HG03460 (cell line): ENCODE results near the gene DAAM2.

Experiments
- ATAC-seq: cut with Tn5 transposase; IDR thresholded peaks from one replicate; pipeline ENCODE4 v1.9.1; 2021; ENCODE audit not compliant: unreplicated experiment

Gene DAAM2

DNA sequence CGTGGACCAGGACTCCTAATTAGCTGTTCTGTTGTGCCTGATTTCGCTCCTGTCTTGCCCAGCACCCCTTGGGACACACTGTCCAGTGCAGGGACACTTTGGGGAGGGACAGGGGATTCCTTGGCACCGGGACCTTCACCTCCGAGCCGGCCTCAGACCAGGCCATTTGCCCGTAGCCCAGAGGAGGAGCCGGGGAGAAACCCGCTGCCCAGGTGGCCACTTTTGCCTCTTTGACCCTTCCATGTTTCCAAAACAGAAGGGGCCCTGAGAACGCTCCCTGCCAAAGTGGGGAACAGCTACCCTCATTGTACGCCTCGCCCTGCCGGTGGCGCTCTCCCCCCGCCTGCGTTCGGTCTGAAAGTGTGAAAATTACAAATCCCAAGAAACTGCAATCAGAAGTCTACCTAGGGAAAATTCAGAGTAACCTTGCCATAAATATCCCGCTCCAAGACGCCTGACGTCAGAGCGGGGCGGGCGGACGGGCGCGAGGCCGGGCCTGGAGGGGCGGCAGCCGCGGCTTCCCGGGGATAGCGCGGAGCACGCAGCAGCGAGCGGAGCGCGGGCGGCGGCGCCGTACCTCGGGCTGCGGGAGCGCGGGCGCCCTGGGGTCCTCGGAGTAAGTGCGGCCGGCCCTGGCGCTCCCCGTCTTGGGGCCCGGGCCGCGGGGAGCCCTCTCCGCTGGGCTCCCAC, at the start of gene DAAM2:
Gene DAAM2 (plus strand): TSS at position 527 of the 690 bp plus-strand sequence. CDS start 63,927 bp downstream, outside the sequence.
- no peak for ATAC-seq

DNA sequence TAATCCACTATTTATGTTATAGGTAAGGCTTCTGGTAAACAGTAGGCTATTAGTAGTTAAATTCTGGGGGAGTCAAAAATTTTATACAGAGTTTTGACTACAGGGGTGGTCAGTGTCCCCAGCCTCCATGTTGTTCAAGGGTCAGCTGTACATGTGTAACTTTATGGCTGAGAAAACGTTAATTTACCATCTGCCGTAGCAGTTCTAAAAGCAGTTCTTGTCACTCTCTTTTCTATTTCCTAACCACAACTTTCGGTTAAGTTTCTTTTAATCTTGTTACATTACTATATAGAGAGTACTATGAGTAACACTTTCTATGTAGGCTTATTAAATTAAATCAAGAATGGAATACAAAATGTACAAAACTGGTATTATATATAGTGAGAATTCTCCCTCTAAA, 45.4 kb upstream of the DAAM2 start:
- no peak for ATAC-seq

DNA sequence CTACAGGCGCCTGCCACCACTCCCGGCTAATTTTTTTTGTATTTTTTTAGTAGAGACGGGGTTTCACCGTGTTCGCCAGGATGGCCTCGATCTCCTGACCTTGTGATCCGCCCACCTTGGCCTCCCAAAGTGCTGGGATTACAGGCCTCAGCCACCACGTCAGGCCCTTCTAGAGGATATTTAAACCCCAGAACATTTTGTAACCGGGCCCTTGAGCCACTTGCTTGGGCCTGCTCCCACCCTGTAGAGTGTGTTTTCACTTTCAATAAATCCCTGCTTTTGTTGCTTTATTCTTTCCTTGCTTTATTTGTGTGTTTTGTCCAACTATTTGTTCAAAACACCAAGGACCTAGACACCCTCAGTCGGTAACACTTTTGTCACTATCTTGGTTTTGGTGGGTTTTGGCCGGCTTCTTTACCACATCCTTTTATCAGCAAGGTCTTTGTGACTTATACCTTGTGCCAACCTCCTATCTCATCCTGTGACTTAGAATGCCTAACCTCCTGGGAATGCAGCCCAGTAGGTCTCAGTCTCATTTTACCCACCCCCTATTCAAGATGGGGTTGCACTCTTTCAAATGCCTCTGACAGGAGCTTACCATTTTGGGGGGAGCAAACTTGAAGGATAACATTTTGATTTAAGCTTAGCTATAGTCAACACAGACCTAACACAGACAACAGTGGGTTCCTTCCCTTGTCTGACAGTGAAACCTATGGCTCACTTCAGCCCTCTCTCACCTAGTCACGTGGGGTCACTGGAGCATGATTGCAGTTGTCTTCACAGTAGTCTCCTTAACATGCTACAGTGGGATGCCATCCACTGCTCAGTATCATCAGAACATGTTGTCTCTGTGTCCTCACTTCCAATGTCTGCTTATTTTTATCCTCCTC, 39.1 kb upstream of the DAAM2 start:
- no peak for ATAC-seq

DNA sequence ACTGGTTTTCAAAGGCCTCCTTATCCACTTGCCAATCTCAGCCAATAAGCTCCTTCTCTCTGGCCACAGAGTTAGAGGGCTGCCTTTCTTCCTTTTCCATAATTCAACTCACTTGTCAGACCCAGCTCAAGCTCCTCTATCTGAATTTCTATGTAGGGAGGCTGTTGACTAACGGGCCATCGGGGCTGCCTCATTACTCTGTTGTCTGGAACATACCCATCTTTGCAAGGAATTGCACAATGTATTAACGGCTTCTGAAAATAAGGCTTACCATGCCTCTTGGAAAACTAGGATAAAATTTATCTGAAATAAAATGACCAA, 38.5 kb upstream of the DAAM2 start:
- no peak for ATAC-seq

DNA sequence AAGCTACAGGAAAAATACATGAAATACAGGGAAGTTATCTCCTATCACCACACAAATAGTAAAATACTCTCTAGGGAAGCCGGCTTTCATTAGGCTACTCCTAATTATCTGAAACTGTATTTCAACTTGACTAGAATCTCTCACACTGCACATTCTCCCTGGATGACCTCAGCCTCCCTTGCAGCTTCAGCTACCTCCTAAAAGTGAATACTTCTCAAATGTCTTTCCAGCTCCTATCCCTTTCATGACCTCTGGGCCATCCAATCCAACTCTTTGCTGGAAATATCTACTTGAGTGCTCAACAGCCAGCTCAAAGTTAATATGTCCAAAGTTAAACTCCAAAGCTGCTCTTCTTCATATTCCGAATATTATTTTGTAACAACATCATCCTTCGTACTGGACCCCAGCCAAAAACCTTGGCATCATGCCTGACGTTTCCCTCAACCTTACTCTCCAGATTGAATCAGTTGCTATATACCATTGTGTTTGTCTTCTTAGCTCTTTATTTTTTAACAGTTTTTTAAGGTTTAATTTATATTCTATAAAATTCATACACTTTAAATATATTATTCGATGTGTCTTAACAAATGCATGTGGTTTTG, 37.6 kb upstream of the DAAM2 start:
- no peak for ATAC-seq

DNA sequence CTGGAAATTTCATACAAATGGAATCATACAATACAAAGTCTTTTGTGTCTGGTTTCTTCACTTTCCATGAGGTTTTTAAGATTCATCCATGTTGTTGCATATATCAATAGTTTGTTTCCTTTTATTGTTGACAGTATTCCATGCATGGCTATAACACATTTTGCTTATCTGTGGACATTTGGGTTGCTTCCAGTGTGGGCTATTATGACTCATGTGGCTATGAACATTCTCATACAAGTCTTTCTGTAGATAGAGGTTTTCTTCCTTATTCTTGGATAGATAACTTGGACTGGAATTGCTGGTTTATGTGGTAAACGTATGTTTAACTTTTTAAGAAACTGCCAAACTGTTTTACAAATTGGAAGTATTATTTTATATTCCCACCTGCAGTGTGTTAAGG, 36.9 kb upstream of the DAAM2 start:
- ATAC-seq, result no peak

DNA sequence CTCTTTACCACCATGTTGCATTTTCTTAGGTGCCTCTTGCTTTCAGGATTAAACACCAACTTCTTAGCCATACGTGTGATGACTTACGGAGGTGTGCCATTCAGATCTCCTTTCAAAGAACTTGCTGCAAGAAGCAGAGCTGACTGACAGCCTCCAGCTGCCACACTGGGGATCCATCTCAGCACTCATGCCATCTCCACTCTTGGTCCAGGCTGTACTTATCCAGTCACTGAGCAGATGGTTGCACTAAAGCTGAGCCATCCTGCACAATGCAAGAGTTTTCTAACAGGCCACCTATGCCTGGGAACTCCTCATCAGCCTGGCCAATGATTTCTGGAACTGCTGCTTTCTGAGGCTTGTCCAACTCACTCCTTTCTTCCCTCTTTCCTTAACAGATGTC, 35.6 kb upstream of the DAAM2 start:
- no peak for ATAC-seq

DNA sequence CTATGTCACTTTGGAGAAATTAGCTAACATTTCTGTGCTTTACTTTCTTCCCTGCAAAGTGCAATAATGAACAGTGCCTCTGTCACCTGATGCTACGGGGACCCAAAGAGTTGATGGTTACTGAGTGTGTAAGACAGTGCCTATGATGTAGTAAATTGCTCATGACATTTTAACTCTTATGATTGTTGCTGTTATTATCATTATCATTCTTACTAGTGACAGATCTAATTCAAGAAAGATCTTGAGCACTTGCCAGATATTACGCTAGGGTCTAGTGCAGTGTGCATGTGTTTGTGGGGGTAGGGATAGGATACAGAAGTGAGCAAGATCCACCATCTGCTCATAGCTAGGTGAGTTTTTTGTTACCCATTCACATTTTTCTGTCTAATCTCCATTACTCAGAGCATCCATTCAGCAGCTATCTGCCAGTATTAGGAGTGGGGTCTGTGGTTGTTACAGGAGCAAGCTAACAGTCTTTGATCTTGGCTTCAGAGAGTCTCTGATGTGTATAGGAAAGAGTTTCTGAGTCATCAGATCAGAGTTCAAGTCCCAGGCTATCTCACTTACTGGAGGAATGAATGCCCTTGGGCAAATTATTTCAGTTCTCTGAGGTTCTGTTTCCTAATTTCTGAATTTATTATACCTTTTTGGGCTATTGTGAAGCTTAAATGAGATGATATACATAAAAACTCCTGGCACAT, 33.1 kb upstream of the DAAM2 start:
- ATAC-seq, result no peak

DNA sequence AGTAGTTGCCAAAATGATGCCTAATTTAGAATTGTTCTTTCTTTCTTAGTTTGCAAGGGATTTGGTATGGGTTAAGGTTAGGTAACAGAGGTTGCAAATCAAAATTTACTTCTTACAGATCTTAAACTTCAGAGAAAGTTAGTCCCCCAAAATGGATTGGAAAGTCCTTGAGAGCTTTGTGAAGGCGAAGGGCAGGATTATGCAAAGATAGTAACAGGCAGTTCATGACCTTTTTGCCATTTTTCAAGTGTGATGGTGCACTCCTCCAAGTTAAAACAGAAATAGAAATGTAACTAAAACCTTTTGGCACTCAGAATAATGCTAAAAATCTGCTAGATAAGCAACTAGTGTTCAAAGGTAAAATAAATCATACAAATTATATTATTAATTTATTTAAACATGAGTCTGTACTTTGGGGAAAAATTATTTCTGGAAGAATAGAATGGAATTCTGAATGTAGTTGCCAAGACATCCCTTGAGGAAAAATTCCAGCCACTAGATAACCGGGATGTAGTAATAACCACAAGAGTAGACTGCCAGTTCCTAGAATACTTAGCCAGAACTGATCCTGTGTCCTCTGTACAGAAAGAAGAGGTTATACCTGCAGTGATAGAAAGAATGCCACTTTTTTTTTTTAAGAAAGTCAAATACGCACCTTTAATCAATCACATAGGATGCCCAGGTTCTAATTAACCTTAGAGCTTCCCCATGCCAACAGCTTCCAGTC, 31.8 kb upstream of the DAAM2 start:
- no peak for ATAC-seq

DNA sequence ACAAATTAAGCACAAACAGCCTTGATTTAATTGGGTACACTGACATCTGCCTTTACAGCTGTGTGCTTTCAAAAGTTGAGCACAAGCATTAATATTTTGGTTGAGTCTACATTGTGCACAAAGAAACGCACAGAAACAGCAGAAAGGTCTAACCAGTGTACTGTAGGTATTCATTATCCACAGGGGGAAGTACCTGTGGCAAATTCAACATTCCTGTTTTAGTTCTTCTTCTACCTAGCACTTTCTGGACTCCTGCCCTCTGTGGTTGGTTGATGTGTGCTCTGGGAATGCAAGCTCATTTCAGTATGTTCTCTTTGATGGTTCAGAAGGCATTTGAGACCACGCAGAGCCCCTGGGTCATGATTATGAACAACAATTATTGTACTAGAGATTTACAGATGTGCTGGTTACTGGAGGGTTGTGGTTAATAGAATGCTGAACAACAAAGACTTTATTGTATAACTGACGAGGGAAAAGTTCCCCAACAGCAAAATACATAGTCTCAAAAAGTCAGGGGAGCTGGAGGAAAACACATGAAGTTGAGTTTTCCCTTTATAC, 26.6 kb upstream of the DAAM2 start:
- no peak for ATAC-seq

DNA sequence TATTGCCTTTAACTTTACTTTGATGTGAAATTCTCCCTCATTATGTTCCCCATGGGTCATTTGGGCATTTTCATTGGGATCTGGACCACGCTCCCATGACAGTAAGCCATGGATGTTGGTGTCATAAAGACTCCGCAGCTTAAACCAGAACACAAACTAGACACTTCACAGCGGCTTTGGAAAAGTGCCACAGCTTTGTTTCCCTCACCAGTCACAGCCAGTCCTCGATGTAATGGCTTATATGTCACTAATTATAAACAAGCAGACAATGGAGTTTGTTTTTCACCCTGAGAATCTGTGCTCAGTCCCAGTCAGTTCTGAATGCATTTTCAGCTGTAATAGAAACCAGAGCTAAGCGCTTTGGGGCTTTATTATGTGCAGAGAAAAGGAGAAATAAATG, 23.2 kb upstream of the DAAM2 start:
- ATAC-seq, result no peak

DNA sequence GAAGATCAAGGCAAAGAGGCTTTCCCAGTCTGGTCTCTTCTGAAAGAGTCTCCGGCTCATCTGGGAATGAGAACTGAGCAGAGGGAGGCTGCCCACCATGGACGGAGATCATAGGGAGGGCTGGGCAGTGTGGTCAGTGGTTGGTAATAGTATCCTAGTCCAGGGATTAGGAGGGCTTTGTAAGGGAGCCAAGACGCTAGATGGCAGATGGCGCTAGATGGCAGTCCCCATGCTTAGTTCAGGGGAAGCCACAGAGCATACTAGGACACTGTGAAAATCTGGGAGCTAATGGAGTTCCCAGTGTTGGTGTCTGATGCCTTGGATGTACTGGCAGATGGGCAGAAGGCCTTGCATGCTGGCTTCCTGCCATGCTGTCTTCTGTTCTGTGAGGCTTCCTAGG, 21.7 kb upstream of the DAAM2 start:
- no peak for ATAC-seq

DNA sequence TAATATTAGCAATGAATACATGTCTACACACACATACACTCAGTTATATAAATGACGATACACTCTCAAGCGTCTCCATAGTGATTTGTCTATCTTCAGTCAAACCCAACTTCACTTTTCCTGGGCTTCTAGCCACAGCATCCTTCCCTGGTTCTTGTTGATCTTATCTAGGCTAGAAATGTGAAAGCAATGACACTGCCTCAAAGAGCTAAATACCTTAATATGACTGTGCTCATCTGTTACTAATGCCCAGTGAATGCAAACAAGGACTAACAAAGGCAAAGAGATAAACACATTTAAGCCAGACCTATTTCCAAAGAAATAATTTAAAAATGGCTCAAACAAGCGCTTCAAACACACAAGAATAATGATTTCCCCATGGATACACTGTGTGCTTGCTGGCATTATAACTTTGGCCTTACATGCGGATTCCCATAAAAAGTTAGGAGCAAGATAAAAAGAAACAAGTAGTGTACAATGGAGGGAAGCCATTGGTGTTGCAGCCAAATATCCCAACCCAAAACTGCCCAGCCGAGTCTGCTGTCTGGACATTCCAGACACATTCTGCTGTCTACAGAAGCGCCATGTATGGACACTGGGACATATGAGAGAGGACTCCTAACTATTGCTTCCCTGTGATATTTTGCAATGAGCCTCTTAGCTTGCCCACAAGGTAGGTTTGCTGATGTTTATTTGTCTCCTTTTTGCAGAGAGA, 19.5 kb upstream of the DAAM2 start:
- no peak for ATAC-seq

DNA sequence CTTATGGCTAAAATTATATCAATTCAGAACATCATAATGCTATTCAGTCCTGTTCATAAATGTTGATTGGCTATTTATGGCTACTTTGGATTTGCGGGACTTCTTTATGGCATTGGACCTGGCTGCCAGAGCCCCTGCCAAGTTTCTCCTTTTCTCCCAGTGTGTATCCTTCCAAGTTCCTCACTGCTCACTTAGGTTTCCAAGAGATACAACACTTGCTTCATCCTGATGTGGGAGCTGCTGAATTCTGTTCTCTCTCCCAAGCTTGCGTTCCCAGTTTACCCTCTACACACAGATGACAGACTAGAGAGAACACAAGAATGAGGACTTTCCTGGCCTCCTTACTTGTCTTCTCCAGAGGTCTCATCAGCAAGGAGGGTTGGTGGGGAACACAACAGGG, 18.4 kb upstream of the DAAM2 start:
- ATAC-seq, result no peak

DNA sequence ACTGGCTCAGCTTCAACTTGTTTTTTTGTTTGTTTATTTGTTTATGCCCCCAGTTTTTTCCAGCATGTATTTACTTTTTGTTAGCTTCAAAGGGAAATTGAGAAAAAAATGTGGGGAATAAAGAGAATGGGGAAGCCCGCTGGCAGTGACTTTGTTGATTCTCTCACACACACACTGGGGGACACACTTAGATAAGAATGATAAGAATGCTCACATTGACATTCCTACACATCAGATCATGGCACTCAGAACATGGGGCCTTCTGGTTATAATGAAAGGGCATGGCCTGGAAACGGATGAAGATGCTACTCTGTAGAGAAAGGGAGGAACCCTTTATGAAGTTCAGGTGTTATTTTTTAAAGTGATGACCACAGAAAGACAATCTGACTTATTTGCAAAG, 15.6 kb upstream of the DAAM2 start:
- no peak for ATAC-seq

DNA sequence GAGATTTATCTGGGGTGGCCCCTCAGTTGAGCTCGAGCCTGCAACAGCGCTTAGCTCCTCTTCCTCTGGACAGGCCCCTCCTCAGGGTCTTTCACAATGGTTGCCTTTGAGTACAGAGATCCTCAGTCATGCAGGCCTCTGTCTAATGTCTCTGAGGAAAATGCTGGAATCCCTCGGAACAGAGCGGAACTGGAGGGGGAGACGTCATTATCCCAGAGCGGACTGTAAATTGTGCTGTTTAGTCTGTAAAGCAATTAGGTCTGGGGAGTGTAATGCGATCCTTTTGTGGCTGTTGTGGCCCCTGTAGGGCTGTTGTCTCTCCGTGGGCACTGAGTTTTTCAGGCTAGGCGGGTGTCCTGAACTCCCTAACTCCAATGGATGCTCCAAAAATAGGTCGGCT, 15.0 kb upstream of the DAAM2 start:
- ATAC-seq, result no peak

DNA sequence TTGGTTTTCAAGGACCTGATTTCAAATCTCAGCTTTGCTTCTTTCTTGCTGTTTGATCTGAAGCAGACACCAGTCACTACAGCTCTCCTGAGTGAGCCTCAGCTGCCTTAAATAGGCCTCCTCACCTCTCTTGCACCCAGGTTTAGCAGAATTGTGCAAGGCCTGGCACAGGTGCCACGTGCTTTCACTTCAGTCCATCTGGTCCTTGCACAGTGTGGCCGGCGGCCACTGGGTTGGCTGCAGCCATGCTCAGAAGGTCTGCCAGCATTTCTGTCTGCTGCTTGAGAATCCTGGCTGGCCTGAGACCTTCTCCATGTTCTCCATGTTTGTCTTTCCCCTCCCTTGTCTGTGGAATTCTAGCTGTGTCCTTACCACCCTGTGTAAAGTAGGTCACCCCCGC, 14.5 kb upstream of the DAAM2 start:
- no peak for ATAC-seq

DNA sequence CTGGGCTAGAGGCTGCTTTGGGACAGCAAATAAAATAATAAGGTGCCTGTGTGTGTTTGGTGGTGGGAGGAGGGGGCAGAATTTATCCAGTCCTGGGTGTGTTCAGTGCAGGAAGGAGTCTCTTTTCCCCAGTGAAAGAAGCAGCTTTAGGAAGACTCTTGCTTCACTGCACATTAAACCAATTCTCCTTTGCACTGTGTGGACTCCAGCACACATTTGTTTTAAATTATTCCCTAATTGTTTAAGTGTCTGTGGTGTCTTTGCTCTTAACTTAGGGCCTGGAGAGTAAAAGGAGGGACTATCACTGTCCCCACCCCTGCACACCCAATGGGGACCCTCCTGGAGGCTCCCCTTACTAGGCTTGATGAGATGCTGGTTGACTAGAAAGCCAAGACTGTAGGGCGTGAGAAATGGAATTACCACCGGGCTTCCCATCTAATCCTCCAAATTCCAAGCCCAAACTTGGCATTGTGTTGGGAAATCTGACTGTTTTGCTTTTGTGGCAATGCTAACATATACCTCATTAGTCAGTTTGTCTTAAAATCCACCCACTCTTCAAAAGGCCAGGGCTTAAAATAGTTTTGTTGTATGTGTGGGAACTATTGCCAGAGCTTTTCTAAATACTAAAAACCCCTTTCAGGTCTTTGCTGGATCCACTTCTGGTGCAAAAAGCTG, 13.5 kb upstream of the DAAM2 start:
- ATAC-seq, result no peak

DNA sequence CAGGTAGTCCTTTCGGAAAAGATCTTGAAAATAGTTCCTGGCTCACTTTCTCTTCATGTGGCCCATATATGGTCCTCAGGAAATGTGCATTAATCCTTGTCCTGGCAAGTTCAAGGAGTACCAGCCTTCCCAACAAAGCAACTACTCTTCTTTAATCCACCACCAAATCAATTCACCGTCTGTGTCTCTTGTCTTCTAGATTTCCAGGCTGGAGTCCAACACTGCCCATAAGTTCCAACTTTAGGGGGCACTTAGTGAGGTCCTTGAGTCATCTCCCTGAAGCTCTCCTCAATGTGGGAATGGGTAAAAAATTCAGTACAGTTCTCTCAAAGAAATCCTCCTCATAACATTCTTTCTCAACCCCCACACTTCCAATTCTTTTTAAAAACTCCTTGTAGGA, 6.9 kb upstream of the DAAM2 start:
- no peak for ATAC-seq
